AG04450 (cell line): Measurements from ENCODE around the gene MAP6D1. TPM values are rescaled to one million over a fixed set of nuclear protein-coding genes. Genes with fewer than 3 reads are reported as not detected.

ENCODE experiments used
- CTCF ChIA-PET: fragments of 300-600, 350-600 bp; formaldehyde crosslinking; extraction: SDS; loops from one replicate; lab custom pipeline; 2022; ENCODE audit warnings: antibody characterized with exemption, inconsistent platforms; lab: Charles Lee
- POLR2A ChIA-PET: fragments of 350-600 bp; formaldehyde crosslinking; extraction: SDS; loops from one replicate; lab custom pipeline; 2021; ENCODE audit warnings: antibody characterized with exemption, inconsistent platforms; lab: Yijun Ruan, JAX
- DNase-seq: peaks from one replicate; pipeline ENCODE4 v3.0.0-alpha.2; 2011; ENCODE audit warnings: low read depth, low spot score
- H3K27ac ChIP-seq: one replicate; pipeline ENCODE4 v1.5.1; 2012; ENCODE audit warnings: low read depth, low read length, control low read depth
- H3K27me3 ChIP-seq: one replicate; pipeline ENCODE4 v1.6.0; 2012; ENCODE audit warnings: low read length; ENCODE audit not compliant: control insufficient read depth, insufficient read depth
- H3K4me3 ChIP-seq: 2 replicates; pipeline ENCODE4 v1.5.1; 2011; ENCODE audit warnings: mild to moderate bottlenecking, low read depth, low read length, control low read depth
- H3K9me3 ChIP-seq: 2 replicates; pipeline ENCODE4 v1.5.1; 2012; ENCODE audit warnings: low read length; ENCODE audit not compliant: control insufficient read depth, insufficient read depth
- polyA plus RNA-seq: library from polyadenylated mRNA; depleted of rRNA; stranded (reverse); fragments of >200 nt; gene quantifications from 2 replicates; pipeline ENCODE4 v1.2.3, GENCODE V29; 2011
- TF ChIP-seq, protein P1 (sequence below): IDR thresholded peaks from 2 replicates; pipeline ENCODE4 v1.5.1; 2011; ENCODE audit warnings: low read depth, low read length, control low read depth, inconsistent platforms

MAP6D1 gene
- polyA plus RNA-seq, 1 experiment = 6.1 TPM

DNA sequence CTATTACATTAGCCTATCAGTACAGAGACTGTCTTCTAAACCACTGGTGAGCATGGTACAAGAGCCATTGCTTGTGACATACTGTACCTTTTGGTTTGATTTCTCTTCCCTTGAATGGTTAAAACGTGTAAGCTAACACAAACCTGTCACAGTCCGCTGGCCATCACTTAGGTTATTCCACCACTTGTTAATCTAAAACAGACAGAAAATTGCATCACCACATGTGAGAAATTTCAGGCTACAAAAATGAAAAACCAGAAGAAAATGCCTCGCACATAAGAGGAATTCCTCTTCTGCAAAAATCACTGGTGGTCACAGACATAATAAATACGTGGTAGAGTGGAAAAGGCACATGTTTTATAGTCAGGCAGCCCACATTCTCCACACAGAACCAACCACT, 37.2 kb upstream of the MAP6D1 start:
- TF ChIP-seq, protein P1, sequence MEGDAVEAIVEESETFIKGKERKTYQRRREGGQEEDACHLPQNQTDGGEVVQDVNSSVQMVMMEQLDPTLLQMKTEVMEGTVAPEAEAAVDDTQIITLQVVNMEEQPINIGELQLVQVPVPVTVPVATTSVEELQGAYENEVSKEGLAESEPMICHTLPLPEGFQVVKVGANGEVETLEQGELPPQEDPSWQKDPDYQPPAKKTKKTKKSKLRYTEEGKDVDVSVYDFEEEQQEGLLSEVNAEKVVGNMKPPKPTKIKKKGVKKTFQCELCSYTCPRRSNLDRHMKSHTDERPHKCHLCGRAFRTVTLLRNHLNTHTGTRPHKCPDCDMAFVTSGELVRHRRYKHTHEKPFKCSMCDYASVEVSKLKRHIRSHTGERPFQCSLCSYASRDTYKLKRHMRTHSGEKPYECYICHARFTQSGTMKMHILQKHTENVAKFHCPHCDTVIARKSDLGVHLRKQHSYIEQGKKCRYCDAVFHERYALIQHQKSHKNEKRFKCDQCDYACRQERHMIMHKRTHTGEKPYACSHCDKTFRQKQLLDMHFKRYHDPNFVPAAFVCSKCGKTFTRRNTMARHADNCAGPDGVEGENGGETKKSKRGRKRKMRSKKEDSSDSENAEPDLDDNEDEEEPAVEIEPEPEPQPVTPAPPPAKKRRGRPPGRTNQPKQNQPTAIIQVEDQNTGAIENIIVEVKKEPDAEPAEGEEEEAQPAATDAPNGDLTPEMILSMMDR = no peak
- DNase-seq = no peak
- Histone ChIP-seq H3K27me3 (no peaks in the 10 kb centered on the region), H3K4me3 (no peak overlapping the region), H3K27ac (no peak overlapping the region), H3K9me3 (no peaks in the 10 kb centered on the region)
- POLR2A ChIA-PET = no interaction called here
- CTCF ChIA-PET = no interaction called here

DNA sequence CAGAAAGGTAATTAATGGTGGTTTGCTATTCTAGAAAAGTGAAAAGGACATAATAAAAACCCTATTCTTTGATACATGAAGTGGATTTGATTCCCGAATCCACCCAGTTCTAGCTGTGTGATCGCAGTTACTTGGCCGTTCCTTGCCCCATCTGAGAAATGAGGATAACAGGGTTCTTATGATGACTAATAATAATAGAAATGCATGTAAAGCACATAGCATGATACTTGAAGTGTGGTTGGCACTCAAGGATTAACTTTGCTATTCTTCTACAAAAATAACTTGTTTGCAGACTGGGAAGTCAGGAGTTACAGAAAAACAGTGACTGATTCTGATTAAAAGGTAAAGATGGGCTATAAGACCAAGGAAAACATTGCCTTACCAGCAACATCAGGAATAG, 32.5 kb upstream of the MAP6D1 start:
- DNase-seq = no peak
- CTCF ChIA-PET = interaction anchor here (0.5 kb wide), 1 partner anchor 353 kb away, joined by 4 read pairs; no protein-coding TSS in a partner anchor

DNA sequence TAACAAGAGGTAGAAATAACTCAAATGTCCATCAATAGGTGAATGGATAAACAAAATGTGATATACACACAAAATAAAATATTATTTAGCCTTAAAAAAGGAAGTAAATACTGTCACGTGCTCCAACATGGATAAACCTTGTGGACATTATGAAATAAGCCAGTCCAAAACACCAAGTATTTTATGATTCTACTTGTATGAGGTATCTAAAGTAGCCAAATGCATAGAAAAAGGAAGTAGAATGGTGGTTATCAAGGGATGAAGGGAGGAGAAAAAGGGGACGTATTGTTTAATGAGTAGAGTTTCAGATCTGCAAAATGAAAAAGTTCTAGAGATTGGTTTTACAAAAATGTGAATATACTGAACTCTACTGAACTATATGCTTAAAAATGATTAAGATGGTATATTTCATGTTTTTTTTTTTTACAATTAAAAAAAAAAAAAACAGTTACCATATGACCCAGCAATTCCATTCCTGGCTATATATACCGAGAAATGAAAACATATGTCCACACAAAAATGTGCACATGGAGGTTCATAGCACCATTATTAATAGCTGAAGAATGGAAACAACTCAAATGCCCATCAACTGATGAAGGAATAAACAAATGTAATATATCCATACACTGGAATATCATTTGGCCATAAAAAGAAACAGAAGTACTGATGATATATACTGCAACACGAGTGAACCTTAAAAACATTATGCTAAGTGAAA, 29.1 kb upstream of the MAP6D1 start:
- no peaks in the 10 kb centered on the region for H3K27me3 ChIP-seq
- no peak for DNase-seq
- TF ChIP-seq, protein P1 = no peak
- CTCF ChIA-PET = no interaction called here
- POLR2A ChIA-PET = no interaction called here
- H3K4me3 ChIP-seq = no peak overlapping the region
- no peaks in the 10 kb centered on the region for H3K9me3 ChIP-seq
- no peak overlapping the region for H3K27ac ChIP-seq

More for the DNA sequence above, 32.5 kb upstream of the MAP6D1 start:
- POLR2A ChIA-PET = no interaction called here
- TF ChIP-seq, protein P1 = no peak
- no peak overlapping the region for H3K4me3 ChIP-seq
- no peaks in the 10 kb centered on the region for H3K9me3 ChIP-seq
- no peak overlapping the region for H3K27ac ChIP-seq
- no peaks in the 10 kb centered on the region for H3K27me3 ChIP-seq

DNA sequence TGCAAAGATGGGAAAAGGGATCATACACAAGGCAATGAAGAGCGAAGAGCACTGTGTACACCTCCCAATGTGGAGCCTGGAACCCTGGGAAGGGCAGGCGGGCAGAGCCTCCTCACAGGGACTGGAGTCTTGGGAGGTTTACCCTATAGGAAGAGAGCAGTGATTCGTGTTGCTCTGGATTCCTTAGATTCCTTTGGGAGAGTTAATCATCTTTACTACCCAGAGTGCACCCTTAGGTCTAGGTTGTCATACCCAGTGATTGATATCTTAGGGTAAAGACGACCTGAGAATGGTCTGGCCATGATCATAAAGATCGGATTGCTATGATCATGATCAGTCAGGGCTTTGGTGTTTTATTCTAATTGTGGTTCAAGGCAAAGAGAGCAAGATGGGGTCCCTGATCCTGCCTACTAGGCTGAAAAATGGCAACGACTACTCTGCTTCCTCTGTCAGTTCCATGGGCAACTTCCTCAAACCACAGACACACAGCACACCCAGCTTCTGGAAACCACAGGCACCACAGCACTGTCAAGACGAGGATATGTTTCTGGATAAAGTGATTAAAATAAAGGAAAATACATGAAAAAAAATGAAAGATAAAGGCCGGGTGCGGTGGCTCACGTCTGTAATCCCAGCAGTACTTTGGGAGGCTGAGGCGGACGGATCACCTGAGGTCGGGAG, 20.4 kb upstream of the MAP6D1 start:
- Histone ChIP-seq H3K4me3 (no peak overlapping the region), H3K9me3 (no peaks in the 10 kb centered on the region), H3K27ac (peak overlapping the region; percentile 33), H3K27me3 (no peaks in the 10 kb centered on the region)
- POLR2A ChIA-PET = no interaction called here
- CTCF ChIA-PET = interaction anchor here (2.6 kb wide), 1 partner anchor 39 kb away, joined by 8 read pairs; the partner anchor contains the start of gene PARL
- DNase-seq = no peak
- TF ChIP-seq, protein P1 = no peak

DNA sequence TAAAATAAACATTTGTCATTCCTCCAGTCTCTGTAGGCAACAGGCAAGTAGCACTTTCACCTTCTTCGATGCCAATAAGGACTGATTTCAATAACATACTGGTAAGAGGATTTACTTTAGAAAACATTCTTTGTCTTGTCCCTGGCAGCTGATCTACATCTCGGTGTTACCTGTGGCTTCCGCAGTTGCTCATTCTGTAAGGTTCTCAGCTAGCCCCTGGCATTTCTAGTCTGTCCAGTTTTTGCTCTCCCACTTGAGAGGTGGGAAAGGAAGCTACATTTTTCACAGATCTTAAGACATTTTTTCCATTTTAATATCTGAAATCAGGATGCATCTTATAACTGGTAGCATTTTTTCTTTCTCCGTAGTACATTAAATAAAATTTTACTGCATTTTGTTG, 19.7 kb upstream of the MAP6D1 start:
- TF ChIP-seq, protein P1 = no peak
- CTCF ChIA-PET = interaction anchor here (2.6 kb wide), 1 partner anchor 39 kb away, joined by 8 read pairs; the partner anchor contains the start of gene PARL
- Histone ChIP-seq H3K4me3 (no peak overlapping the region), H3K9me3 (no peaks in the 10 kb centered on the region), H3K27ac (peak overlapping the region; percentile 71), H3K27me3 (no peaks in the 10 kb centered on the region)
- POLR2A ChIA-PET = no interaction called here
- DNase-seq = no peak
